Liver (tissue), 3 donors: Measurements from ENCODE around the gene EIF4A2.

Experiments
- CTCF ChIP-seq: fragments of 150-350 bp; IDR thresholded peaks from 2 replicates; pipeline ENCODE4 v1.5.1; 2017; ENCODE audit warnings: improper control_type of control experiment, low read depth, low read length; ENCODE audit not compliant: missing input control
- JUND ChIP-seq, 2 donors: IDR thresholded peaks; 2 replicates each; pipeline ENCODE4 v1.6.1; 2016; ENCODE audit warnings: antibody characterized with exemption in 2 of 2
- TAF1 ChIP-seq: conservative IDR thresholded peaks from 2 replicates; pipeline ENCODE4 v1.6.1; 2016; ENCODE audit warnings: antibody characterized with exemption, mild to moderate bottlenecking
- YY1 ChIP-seq: IDR thresholded peaks from 2 replicates; pipeline ENCODE4 v1.6.1; 2016; ENCODE audit warnings: antibody characterized with exemption, mild to moderate bottlenecking
- donor health status: healthy.
- donor health status: healthy.

GRCh38 chr3:186760141-186760833 lies 23.1 kb upstream of the EIF4A2 start:
- TF ChIP-seq CTCF (no peak), JUND (IDR thresholded peaks at IDR 0.05) (no peak), TAF1 (no peak), YY1 (no peak)
